HG02870 (cell line): ENCODE data around the gene PDE4D.

ENCODE experiments used
- ATAC-seq: cut with Tn5 transposase; IDR thresholded peaks from one replicate; pipeline ENCODE4 v1.9.1; 2021; ENCODE audit warnings: mild to moderate bottlenecking, moderate library complexity; ENCODE audit not compliant: unreplicated experiment

The PDE4D gene

GRCh38 chr5:59560553-59560952 lies 333.0 kb downstream of the PDE4D start:
- ATAC-seq = no peak

GRCh38 chr5:59559847-59560246 lies 333.7 kb downstream of the PDE4D start:
- ATAC-seq = no peak

GRCh38 chr5:59559323-59559722 lies 334.2 kb downstream of the PDE4D start:
- no peak for ATAC-seq

- ATAC-seq = no peak
Measured at GRCh38 chr5:59558501-59558900, 335.0 kb downstream of the PDE4D start.

GRCh38 chr5:59557572-59557971 lies 336.0 kb downstream of the PDE4D start:
- ATAC-seq = no peak

GRCh38 chr5:59555596-59555995 lies 337.9 kb downstream of the PDE4D start:
- no peak for ATAC-seq

GRCh38 chr5:59554501-59554900 lies 339.0 kb downstream of the PDE4D start:
- ATAC-seq = no peak

GRCh38 chr5:59553992-59554391 lies 339.5 kb downstream of the PDE4D start:
- no peak for ATAC-seq

GRCh38 chr5:59548807-59549357 lies 344.6 kb downstream of the PDE4D start:
- no peak for ATAC-seq

GRCh38 chr5:59547731-59548130 lies 345.8 kb downstream of the PDE4D start:
- ATAC-seq = no peak

GRCh38 chr5:59544573-59544972 lies 349.0 kb downstream of the PDE4D start:
- ATAC-seq = no peak

GRCh38 chr5:59543821-59544442 lies 349.6 kb downstream of the PDE4D start:
- ATAC-seq = no peak

GRCh38 chr5:59542851-59543820 lies 350.4 kb downstream of the PDE4D start:
- ATAC-seq = no peak

- no peak for ATAC-seq
Measured at GRCh38 chr5:59542306-59542705, 351.2 kb downstream of the PDE4D start.

GRCh38 chr5:59540366-59540765 lies 353.2 kb downstream of the PDE4D start:
- ATAC-seq = no peak

GRCh38 chr5:59538750-59539121 lies 354.8 kb downstream of the PDE4D start:
- ATAC-seq = no peak

- ATAC-seq = no peak
Measured at GRCh38 chr5:59537961-59538749, 355.4 kb downstream of the PDE4D start.

GRCh38 chr5:59536875-59537274 lies 356.7 kb downstream of the PDE4D start:
- no peak for ATAC-seq

GRCh38 chr5:59535561-59535960 lies 358.0 kb downstream of the PDE4D start:
- ATAC-seq = no peak

GRCh38 chr5:59533730-59534108 lies 359.8 kb downstream of the PDE4D start:
- no peak for ATAC-seq
